Embryonic facial prominence (tissue), 1 donor: ENCODE measurements around the gene GNL1.
"Not testable (repeated sequence)": the region's sequence is repeated elsewhere in the genome, so short reads cannot be mapped to it uniquely, and the experiment has no call there.

Experiments
- DNase-seq: peaks from one replicate; pipeline ENCODE4 v3.0.0-alpha.2; 2016; ENCODE audit errors: extremely low spot score

GNL1 gene

DNA sequence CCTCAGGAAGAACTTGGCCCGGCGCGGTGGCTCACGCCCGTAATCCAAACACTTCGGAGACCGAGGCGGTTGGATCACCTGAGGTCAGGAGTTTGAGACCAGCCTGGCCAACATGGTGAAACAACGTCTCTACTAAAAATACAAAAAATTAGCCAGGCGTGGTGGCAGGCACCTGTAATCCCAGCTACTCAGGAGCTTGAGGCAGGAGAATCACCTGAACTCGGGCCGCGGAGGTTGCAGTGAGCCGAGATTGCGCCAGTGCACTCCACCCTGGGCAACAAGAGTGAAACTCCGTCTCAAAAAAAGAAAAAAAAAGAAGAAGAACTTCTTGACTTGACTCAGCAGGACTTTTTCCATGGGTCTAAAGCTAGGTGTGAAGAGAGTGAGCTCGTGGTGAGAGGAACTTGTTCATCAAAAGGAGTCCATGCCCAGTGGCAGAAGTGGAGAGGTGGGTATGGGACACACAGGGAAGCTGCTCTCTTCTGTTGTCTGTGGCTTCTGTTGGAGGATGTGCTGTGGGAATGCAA lies 26.9 kb downstream of the GNL1 start:
- DNase-seq = not testable (repeated sequence)

DNA sequence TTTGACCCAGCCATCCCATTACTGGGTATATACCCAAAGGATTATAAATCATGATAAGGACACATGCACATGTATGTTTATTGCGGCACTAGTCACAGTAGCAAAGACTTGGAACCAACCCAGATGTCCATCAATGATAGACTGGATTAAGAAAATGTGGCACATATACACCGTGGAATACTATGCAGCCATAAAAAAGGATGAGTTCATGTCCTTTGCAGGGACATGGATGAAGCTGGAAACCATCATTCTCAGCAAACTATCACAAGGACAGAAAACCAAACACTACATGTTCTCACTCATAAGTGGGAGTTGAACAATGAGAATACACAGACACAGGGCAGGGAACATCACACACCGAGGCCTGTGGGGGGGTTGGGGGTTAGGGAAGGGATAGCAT lies 29.8 kb downstream of the GNL1 start:
- DNase-seq = not testable (repeated sequence)

DNA sequence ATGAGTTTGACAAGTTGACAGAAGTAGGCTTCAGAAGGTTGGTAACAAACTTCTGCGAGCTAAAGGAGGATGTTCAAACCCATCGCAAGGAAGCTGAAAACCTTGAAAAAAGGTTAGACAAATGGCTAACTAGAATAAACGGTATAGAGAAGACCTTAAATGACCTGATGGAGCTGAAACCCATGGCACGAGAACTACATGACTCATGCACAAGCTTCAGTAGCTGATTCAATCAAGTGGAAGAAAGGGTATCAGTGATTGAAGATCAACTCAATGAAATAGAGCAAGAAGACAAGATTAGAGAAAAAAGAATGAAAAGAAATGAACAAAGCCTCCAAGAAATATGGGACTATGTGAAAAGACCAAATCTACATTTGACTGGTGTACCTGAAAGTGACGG lies 34.3 kb downstream of the GNL1 start:
- DNase-seq = not testable (repeated sequence)

DNA sequence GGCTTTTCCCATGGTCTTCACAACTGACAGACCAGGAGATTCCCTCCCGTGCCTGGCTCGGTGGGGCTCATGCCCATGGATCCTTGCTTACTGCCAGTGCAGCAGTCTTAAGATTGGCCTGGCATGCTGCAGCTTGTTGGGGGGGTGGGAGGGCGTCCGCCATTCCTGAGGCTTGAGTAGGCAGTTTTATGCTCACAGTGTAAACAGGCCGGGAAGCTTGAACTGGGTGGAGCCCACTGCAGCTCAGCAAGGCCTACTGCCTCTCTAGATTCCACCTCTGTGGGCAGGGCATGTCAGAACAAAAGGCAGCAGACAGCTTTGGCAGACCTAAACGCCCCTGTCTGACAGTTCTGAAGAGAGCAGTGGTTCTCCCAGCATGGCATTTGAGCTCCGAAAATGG lies 35.2 kb downstream of the GNL1 start:
- not testable (repeated sequence) for DNase-seq

DNA sequence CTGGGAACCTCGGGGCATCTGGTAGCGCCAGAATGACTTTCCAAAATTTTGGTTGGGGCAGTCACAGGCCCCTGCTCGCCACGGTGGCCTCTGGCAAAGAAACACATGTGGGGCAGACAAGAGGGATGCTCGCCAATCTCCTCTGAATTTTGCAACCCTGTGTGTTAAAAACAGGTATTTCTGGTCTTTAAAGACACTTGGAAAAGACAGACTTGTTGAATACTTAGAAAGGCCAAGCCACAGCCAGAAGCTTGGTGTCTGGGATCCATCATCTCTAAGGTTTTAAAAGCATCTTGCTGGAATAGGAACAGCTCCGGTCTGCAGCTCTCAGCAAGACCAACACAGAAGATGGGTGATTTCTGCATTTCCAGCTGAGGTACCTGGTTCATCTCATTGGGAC lies 35.8 kb downstream of the GNL1 start:
- no peak for DNase-seq

DNA sequence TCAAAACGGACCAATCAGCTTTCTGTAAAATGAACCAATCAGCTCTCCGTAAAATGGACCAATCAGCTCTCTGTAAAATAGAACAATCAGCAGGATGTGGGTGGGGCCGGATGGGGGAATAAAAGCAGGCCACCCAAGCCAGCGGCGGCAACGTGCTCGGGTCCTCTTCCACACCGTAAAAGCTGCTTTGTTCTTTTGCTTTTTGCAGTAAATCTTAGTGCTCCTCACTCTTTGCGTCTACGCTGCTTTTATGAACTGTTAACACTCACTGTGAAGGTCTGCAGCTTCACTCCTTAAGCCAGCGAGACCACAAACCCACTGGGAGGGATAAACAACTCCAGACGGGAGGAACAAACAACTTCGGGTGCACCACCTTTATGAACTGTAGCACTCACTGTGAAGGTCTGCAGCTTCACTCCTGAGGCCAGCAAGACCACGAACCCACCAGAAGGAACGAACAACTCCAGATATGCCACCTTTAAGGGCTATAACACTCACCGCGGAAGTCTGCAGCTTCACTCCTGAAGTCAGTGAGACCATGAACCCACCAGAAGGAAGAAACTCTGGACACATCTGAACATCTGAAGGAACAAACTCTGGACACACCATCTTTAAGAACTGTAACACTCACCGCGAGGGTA lies 37.7 kb downstream of the GNL1 start:
- DNase-seq = not testable (repeated sequence)

DNA sequence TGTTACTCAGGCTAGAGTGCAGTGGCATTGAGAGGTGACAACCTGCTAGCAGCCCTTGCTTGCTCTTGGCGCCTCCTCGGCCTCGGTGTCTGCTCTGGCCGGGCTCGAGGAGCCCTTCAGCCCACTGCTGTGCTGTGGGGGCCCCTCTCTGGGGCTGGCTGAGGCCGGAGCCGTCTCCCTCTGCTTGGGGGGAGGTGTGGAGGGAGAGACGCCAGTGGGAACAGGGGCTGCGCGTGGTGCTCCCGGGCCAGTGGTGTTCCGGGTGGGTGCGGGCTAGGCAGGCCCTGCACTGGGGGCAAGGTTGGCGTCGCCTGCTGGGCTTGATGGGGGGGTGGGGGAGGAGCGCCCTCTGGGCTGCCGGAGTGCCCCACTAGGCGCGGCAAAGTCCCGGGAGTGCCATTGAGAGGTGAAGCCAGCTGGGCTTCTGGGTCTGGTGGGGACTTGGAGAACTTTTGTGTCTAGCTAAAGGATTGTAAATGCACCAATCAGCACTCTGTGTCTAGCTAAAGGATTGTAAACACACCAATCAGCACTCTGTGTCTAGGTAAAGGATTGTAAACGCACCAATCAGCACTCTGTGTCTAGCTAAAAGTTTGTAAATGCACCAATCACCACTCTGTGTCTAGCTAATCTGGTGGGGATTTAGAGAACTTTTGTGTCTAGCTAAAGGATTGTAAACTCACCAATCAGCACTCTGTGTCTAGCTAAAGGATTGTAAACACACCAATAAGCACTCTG lies 38.4 kb downstream of the GNL1 start:
- DNase-seq = not testable (repeated sequence)

DNA sequence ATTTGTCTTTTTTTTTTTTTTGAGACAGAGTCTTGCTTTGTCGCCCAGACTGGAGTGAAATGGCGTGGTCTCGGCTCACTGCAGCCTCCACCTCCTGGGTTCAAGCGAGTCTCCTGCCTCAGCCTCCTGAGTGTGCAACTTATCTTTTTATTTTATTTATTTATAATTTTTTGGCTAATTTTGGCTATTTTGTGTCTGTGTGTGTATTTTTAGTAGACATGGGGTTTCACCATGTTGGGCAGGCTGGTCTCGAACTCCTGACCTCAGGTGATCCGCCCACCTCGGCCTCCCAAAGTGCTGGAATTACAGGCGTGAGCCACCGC lies 39.6 kb downstream of the GNL1 start:
- DNase-seq = not testable (repeated sequence)

DNA sequence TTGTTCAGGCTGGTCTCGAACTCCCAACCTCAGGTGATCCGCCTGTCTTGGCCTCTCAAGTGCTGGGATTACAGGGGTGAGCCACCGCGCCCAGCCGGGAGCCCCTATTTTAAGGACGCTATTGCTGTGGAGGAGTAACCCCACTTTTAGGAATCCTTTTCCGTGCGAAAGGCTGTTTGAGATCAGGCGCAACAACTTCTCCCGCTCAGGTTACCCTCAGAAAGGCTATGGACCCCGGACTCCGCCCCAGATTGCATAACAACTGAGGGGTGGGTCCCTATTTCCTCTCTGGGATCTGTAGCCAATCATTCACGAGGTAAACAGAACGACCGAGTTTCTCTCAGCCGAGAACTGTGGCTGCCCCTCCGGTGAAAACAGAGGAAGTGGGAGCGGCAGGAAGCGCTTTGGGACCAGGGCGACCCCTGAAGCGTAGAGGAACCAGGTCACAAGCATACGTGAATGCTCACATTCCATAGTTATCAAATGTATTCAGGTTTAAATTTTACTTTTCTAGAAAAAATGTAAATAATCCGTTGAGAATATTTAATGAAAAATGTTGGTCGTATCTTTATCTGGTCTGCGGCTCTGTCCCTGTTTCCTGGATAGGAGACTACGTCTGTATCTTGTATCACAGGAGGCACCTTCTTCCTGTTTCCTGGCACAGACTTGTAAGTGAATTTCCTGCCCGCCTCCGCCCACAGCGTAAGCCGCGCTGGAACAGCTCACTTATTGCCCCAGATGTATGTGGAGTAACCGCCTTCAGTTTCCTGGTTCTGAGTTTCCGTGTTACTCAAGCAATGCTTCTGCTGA lies 40.1 kb downstream of the GNL1 start:
- peak; percentile 75 for DNase-seq

DNA sequence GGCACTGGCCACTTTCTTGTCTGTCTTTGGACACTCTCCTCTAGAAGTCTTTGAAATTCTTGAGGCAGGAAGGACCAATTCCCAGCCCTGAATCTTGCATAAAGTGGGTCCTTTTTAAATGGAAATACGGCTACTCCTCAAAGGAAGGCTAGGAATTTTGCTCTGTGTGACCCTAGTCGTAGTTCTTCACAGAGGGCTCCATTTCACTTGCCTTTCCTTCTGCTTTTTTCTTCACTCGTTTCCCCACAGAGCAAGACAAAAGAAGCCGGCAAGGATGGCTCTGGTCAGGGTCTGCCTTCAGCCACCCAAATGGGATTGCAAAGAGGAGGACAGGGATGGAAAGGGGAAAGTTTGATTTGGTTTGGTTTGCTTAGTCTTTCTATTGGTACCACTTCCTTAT lies 41.2 kb downstream of the GNL1 start:
- DNase-seq = no peak

DNA sequence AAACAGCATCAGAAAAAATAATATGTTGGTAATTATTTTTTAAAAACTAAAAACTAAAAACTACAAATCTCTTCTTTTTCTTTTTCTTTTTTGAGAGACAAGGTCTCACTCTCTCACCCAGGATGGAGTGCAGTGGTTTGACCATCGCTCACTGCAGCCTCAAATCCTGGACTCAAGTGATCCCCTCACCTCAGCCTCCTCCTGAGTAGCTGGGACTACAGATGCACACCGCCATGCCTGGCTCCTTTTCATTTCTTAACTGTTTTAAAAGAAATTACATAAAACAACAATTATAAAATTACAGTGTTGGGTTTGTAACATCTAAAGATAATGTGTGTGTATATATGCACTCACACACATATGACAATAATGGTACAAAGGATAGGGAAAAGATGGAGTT lies 42.8 kb downstream of the GNL1 start:
- no peak for DNase-seq

DNA sequence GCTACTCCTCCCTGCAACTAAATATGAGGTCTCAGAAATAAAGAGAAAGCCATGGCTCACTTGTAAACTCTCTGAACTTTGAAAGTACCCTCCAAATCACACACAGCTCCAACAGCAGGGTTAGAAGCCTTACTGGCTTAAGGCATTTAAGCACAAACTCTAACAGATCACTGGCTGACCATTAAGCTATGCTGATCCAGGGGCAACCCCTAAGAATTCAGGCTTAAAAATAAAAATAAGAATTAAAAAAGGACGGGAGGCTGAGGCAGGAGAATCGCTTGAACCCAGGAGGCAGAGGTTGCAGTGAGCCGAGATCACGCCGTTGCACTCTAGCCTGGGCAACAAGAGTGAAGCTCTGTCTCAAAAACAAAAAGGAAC lies 45.1 kb downstream of the GNL1 start:
- no peak for DNase-seq

DNA sequence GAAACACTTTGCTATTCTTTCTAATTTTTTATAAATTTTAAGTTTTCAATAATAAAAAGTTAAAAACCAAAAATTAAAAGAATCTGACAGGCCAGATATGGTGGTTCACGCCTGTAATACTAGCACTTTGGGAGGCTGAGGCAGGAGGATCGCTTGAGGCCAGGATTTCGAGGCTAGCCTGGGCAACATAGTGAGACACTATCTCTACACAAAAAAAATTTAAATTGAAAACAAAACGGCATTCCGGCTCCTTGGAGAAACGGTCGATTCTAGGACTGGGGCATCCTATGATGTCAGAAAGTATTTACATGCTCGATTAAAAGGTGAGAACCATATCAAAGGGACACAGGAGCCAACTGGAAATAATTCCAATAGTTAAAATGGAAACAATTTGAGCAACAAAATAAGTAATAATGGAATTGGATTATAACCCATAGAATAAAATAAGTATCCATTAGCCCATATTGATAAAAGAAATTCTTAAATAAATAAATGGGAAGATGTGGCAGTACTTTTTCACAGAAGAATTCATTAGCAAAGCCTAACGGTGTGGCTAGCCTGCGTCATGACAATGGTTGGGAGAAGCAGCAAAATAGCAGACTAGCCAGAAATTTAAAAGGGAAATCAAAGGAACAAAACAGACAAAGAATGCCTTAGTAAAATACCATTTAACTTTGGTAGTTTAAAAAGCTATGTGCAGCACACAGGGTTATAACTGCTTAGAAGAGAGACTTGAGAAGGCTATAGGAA lies 45.7 kb downstream of the GNL1 start:
- DNase-seq = no peak

DNA sequence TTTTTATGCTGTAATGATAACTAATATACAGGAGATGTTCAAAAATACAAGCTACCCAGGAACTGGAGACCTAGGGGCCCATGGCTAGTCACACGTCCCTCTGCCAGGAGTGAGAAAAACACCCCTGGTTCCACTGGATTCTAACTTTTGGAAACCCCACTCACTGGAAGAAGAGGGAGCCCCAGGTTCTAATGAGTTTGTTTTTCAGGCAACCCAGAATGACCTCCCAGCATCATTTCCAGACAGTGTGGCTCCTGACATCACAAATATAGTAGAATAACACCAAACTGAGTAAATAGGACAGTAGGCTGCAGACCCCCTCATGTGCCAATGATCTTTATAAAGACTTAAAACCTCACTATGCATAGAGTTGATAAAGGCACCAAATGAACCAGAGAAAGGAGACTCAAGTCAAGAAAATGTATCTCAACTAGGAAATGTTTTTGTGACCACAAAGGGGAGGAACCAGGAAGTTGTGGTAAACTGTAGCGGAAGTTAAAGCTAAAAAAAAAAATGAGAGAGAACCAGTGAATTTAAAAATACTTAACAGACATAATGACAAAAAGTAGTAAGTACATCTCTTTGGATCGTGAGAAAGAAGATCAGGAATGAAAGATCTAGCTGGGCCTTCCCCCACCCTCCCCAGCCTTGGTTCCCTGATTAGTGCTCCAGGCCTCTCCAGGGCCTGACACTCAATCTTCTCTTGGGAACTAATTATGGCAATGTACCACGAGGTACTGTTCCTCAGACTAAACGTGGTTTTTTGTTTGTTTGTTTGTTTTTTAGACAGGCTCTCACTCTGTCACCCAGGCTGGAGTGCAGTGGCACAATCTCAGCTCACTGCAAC lies 47.2 kb downstream of the GNL1 start:
- no peak for DNase-seq

DNA sequence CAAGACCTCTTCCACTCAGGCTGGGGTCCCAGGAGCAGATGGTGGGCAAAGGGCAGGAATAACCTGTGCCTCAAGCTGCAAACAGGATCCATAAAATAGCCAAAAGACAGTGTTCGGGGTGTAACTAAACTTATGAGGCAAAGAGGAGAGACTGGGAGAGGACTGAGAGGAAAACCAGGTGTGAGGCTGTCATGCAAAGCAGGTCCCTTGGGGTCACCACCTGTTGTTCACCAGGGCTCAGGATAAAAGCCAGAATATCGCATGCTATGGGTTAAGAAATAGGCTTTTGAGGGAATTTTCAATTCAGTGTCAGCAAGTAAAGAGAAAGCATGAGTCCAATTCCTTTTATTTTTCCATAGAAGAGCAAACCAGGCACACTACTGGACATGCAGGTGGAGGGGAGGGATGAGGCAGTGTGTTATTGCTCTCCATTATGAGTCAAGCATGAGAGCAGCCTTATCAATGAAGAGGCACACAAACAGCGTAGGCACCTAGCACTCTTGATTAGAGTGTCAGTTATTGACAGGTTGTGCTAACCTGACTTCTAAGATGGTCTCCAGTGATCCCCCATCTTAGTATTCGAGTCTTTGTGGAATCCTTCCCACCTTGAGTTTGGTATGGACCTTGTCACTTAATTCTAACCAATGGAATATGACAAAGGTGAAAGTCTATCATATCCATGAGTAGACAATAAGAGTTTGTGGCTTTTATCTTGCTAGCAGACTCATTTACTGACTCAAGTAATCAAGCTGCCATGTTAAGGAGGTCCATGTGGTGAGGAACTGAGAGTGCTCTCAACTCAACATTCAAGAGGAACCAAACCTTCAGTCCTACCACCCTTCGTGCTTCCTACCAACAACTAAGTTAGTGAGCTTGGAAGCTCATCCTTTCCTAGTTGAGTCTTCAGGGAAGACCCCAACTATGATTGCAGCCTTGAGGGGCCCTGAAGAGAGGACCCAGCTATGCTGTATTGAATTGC lies 48.2 kb downstream of the GNL1 start:
- no peak for DNase-seq

DNA sequence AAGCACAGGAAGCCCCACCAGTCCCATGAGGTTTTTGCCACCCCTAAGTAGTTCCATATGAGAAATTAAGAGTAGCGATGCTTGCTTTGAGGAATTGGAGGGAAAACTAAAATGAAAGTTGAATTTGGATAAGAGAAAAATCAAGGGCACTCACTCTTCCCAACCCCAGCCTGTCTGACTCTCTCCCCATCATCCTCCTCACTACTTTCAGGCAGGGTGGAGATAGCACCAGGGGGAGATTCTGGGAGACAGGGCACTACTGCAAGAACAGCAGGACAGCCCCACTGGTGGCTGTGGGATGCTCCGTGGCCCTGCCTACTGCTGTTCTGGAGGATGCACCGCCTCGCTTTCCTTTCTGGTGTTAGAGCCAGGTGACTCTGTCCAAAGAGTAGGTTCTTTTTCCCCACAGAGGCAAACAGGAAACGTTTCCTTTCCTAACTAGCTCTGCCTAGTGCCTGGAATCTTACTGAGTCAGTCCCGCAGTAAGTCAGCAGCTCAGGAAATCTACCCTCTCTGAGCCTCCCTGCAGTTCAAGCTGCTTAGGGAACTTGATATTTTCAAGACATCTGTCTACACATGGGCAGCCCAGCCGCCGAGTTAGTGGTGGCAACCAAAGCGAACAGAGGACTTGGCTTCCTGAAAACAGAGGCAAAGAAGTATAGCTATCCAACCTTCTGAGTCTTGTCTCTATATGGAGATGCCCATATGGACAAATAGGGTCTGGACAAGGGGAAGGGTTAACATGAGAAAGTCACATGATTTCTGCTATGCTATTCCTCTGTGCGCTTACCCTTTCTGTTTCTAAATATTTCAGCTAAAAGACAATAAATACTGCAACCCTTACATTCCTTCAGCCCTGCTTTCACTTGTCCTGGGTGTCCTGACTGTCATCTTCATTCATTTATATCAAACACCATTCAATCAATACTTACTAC lies 55.6 kb downstream of the GNL1 start:
- no peak for DNase-seq

DNA sequence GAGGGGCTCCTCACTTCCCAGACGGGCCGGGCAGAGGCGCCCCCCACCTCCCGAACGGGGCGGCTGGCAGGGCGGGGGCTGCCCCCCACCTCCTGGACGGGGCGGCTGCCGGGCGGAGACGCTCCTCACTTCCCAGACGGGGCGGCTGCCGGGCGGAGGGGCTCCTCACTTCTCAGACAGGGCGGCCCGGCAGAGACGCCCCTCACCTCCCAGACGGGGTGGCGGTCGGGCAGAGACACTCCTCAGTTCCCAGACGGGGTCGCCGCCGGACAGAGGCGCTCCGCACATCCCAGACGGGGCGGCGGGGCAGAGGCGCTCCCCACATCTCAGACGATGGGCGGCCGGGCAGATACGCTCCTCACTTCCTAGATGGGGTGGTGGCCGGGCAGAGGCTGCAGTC lies 57.6 kb downstream of the GNL1 start:
- not testable (repeated sequence) for DNase-seq

DNA sequence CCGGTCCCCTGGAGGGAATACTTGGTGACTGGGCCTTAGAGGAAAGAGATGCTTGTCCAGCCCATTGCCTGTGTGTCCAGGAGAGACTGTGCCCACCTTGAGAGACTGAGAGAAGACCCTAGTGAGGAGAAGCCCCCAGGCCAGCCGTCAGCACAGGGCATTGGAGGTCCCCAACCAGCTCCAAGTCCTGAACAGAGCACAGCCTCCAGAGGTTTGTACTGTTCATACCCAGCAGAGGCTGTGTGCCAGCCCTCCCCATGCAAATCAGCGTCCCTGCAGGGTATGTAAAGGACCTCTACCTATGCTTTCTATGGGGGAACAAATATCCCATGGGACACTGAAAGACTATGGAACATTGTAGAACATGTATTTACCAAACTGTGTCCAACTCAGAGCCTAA lies 58.6 kb downstream of the GNL1 start:
- no peak for DNase-seq

DNA sequence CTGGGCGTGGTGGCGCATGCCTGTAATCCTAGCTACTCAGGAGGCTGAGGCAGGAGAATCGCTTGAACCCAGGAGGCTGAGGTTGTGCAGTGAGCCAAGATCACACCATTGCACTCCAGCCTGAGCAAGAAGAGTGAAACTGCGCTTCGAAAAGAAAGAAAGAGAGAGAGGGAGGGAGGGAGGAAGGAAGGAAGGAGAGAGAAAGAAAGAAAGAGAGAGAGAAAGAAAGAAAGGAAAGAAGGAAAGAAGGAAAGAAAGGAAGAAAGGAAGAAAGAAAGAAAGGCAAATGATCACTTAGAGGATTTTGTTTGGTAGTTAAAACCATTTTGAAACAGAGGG lies 59.1 kb downstream of the GNL1 start:
- not testable (repeated sequence) for DNase-seq
